Activated naive CD4-positive, alpha-beta T cell treated with anti-CD3 and anti-CD28 coated beads, Interleukin-2, amount 50 U/mL, for 16 hours (primary cell): ENCODE results near the gene TF.

Experiments
- DNase-seq: peaks from one replicate; pipeline ENCODE4 v3.0.0-alpha.2; 2020

TF gene

GRCh38 chr3:133838296-133838789 lies 92.2 kb downstream of the TF start:
- DNase-seq = no peak

GRCh38 chr3:133838916-133839800 lies 93.0 kb downstream of the TF start:
- no peak for DNase-seq

GRCh38 chr3:133840055-133840737 lies 94.0 kb downstream of the TF start:
- DNase-seq = no peak

GRCh38 chr3:133840767-133841166 lies 94.6 kb downstream of the TF start:
- no peak for DNase-seq

GRCh38 chr3:133841196-133841595 lies 95.0 kb downstream of the TF start:
- no peak for DNase-seq

- no peak for DNase-seq
Observed at GRCh38 chr3:133842158-133842557, 96.0 kb downstream of the TF start.

- DNase-seq = no peak
Observed at GRCh38 chr3:133843634-133844033, 97.4 kb downstream of the TF start.

- DNase-seq = no peak
Observed at GRCh38 chr3:133845127-133845526, 98.9 kb downstream of the TF start.
